OCI-LY1 (cell line): Measurements from ENCODE around the gene TMEM60.

ENCODE experiments used
- EZH2 ChIP-seq: fragments of 200-600 bp; sonication (generic), shearing (Covaris generic); IDR thresholded peaks from 2 replicates; pipeline ENCODE4 v1.8.0; 2017; ENCODE audit warnings: borderline replicate concordance, mixed run types, mild to moderate bottlenecking, antibody characterized with exemption, low read length, moderate library complexity, mixed read lengths
- TF ChIP-seq, protein P1 (sequence below): fragments of 200-600 bp; sonication (generic), shearing (Covaris generic); IDR thresholded peaks from 2 replicates; pipeline ENCODE4 v1.5.1; 2017; ENCODE audit warnings: mild to moderate bottlenecking, antibody characterized with exemption, low read length, moderate library complexity, mixed read lengths

GRCh38 chr7:77771901-77772300 is 26.3 kb downstream of the TMEM60 start:
- TF ChIP-seq, protein P1, sequence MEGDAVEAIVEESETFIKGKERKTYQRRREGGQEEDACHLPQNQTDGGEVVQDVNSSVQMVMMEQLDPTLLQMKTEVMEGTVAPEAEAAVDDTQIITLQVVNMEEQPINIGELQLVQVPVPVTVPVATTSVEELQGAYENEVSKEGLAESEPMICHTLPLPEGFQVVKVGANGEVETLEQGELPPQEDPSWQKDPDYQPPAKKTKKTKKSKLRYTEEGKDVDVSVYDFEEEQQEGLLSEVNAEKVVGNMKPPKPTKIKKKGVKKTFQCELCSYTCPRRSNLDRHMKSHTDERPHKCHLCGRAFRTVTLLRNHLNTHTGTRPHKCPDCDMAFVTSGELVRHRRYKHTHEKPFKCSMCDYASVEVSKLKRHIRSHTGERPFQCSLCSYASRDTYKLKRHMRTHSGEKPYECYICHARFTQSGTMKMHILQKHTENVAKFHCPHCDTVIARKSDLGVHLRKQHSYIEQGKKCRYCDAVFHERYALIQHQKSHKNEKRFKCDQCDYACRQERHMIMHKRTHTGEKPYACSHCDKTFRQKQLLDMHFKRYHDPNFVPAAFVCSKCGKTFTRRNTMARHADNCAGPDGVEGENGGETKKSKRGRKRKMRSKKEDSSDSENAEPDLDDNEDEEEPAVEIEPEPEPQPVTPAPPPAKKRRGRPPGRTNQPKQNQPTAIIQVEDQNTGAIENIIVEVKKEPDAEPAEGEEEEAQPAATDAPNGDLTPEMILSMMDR, result no peak
- no peak for TF ChIP-seq EZH2
